NOMO-1 treated with DMSO at 0.1 percent for 48 hours (cell line): ENCODE data around the gene PDCD1.
A peak's percentile ranks its signal among the peaks of the same experiment; 100 is the strongest.

Experiments
- DNase-seq: peaks from one replicate; lab custom pipeline; 2025; ENCODE audit not compliant: unreplicated experiment; lab: John Stamatoyannopoulos, UW

The PDCD1 gene

DNA sequence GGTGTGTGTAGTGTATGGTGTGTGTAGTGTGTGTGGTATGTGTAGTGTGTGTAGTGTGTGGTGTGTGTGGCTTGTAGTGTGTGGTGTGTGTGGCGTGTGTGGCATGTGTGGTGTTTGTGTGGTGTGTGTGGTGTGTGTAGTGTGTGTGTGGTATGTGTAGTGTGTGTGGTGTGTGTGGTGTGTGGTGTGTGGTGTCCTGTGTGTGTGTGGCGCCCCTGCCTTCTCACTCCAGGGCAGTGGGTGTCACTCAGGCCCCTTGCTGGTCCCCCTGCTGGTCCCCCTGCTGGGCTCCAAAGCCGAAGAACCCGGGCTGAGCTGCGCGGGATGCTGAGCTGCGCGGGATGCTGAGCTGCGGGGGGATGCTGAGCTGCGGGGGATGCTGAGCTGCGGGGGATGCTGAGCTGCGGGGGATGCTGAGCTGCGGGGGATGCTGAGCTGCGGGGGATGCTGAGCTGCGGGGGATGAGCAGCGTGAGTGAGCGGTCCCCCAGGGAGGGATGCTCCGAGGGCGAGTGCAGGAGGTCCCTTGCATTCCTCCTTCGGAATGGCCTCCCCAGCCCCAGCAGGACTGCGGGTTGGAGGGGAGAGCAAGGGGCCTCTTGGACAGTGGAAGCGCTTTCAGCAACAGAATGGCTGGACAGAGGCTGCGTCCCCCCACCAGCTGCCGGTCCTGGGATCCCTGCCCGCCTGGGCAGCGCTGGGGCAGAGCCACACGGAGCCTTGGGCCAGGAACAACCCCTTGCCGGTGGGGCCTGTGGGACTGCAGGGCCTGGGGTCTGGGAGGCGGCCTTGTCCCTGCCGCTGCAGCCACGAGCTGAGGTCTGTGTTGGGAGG is 7.5 kb upstream of the PDCD1 start:
- DNase-seq = peak; percentile 34

DNA sequence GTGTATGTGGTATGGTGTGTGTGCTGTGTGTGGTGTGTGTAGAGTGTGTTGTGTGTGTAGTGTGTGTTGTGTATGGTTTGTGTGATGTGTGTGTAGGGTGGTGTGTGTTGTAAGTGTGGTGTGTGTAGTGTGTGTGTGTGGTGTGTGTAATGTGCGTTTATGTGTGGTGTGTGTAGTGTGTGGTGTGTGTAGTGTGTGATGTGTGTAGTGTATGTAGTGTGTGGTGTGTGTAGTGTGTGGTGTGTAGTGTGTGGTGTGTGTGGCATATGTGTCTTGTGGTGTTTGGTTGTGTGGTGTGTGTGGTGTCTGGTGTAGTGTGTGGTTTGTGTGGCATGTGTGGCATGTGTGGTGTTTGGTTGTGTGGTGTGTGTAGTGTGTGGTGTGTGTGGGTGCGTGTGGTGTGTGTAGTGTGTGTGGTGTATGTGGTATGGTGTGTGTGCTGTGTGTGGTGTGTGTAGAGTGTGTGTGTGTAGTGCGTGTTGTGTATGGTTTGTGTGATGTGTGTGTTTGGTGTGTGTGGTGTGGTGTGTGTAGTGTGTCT is 6.8 kb upstream of the PDCD1 start:
- DNase-seq = no peak

DNA sequence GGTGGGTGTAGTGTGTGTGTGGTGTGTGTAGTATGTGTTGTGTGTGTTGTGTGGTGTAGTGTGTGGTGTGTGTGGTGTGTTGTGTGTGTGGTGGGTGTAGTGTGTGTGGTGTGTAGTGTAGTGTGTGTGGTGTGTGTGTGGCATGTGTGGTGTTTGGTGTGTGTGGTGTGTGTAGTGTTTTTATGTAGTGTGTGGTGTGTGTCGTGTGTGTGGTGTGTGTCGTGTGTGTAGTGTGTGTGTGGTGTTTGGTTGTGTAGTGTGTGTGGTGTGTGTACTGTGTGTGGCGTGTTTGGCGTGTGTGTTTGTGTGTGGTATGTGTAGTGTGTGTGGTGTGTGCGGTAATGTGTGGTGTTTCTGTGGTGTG is 6.1 kb upstream of the PDCD1 start:
- no peak for DNase-seq

DNA sequence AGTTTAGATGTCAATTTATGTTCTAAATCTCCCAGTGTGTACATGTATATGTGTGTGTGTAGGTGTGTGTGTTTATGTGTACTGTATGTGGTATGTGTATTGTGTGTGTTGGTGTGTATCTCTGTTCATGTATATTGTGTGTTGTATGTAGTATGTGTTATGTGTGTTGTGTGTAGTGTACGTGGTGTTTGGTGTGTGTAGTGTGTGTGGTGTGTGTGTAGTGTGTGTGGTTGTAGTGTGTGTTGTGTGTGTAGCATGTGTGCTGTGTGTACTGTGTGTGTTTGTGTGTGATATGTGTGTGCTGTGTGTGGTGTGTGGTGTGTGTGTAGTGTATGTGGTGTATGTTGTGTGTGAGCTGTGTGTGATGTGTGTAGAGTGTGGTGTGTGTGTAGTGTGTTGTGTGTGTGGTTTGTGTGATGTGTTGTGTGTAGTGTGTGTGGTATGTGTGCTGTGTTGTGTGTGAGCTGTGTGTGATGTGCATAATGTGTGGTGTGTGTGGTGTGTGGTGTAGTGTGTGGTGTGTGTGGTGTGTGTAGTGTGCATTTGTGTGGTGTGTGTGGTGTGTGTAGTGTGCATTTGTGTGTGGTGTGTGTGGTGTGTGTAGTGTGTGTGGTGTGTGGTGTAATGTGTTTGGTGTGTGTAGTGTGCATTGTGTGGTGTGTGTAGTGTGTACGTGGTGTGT is 5.6 kb upstream of the PDCD1 start:
- no peak for DNase-seq

DNA sequence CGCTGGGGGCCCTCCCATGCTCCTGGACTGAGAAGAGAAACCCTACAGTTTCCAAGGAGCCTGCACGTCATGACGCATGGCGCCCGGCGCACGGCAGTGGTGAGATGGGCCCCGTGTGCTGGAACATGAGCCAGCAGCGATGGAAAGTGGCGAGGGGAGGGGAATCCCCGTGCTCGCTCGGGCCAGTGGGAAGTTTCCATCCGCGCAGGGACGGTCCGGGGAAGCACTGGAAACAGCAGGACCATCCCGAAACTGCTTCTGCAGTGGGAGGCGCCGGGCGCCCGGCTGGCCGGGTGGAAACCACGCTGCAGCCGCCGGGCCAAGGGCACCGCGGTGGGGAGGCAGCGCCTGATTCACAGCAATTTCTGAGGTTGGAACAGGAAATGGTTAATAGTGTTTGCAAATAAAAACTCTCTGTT is 4.9 kb upstream of the PDCD1 start:
- DNase-seq = peak; percentile 42

DNA sequence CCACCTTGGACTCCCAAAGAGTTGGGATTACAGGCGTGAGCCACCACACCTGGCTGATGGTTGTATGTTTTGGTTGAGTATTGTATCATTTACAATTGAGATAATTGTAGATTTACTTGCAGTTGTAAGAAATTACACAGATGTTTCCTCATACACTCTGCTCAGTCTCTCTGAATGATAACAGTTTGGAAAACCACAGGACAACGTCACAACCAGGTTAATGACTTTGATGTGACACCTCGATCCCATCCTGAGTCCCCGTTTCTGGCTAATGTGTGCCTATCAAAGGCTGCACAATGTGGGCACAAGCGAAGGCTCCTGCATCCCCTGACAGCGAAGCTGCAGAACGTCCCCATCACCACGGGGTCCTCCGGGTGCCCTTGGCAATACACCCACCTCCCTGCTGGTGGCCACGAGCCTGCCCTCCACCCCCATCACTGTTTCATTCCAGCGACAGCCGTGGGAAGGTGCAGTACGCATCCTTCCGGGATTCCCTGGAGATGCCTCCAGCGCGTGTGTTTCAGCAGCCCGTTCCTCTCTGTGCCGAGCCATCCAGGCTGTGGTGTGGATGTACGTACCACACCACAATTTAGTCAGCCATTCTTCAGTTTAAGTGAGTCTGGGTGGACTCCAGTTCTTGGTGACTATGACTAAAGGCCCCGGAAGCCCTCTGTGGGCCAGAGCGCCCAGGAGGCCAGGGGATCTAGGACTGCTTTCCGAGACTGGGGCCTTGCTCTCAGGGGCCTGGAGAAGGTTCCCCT is 4.3 kb upstream of the PDCD1 start:
- no peak for DNase-seq

DNA sequence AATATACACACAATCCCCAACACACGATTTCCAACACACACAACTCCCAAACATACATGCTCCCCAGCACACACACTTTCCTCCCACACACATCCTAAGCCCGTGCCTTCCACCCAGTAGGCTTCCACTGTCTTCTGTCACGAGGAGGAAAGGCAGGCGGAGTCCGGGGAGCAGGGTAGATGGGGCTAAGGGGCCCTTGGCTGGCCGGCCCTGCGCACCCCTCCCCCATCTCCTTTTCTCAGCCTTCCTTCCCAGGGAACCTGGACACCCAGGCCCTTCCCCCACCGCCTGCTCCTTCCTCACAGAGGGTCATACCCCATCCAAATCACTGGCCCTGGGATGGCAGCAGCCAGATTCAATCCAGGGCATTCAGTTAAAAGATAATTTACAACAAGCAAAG is 3.4 kb upstream of the PDCD1 start:
- DNase-seq = no peak

DNA sequence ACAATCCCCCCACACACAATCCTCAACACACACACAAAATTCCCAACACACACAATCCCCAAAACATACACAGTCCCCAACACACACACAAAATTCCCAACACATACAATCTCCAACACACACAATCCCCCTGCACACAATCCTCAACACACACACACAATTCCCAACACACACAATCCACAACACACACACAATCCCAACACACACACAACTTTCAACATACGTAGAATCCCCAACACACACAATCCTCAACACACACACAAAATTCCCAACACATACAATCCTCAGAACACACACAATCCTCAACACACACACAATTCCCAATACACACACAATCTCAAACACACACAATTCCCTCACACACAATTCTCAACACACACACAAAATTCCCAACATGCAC is 2.6 kb upstream of the PDCD1 start:
- DNase-seq = no peak

DNA sequence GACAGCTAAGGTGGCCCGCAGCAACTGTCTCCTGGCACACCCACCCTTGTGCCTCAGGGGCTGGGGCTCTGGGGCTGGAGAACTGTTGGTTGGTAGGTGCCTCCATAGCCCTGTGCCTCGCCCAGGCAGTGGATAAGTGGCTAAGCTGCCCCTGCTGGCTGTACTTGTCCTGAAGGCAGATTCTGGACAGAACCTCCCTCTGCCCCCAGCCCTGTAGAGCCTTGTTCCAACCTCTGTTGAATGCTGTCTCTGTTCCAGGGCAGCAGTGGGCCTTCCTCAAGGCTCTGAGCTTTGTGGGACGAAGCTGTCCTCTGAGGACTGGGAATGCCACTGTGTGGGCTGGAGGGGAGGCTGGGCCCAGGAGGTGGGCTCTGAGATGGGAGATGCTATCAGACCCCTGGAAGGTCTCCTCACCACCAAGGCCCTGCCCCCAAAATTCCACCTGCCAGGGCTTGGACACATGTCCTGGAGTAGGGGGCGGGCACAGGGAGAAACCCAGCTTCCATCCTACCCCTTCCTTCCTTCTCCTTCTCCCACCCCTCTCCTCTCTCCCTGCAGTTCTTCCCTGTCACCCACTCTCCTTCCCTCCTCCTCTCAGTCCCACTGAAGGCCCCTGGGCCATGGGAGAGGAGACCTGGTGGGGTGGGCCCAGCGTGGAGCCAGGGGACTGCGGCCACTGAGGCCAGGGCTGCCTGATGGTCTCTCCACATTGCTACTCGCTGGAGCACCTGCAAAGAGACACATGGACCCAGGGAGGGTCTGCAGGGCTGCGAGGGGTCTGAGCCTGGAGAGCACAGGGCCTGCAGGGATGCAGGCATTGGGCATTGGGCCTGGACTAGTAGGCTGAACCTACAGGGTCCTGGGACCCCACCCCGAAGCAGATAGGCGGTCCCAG is 1.7 kb upstream of the PDCD1 start:
- DNase-seq = no peak

DNA sequence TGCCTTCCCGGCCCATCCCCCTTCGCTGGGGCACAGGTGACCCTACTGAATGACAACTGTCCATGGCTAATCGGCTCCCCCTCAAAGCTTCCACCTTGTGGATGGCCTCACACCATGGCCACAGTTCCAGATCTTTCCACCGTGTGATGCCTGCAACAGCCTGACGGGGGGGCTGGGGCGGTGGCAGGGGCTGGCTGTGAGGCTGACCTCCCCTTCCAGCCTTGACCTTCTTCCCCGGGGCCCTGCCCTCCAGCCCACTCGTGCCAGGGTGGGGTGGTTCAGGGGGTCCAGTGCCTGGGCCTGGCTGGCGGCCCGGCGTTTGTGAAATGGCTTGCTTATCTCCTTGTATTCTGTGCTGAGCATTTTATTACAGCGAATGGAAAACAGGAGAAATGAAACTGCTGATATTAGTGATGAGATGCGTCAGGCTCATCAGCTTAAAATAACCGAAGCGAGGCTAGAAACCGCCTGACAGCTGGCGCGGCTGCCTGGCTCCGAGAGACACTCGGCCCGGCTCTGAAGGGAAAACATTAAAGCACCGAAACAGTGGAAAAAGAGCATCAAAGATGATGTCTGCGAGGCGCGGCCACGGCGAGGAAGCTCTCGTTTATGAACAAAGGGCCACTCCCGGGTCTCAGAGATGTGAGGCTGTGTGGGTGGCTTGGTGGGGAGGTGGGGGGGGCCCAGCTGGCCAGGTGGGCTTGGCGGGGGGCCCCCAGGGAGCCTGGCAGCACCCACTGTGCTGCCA is 916 bp upstream of the PDCD1 start:
- peak; percentile 60 for DNase-seq

DNA sequence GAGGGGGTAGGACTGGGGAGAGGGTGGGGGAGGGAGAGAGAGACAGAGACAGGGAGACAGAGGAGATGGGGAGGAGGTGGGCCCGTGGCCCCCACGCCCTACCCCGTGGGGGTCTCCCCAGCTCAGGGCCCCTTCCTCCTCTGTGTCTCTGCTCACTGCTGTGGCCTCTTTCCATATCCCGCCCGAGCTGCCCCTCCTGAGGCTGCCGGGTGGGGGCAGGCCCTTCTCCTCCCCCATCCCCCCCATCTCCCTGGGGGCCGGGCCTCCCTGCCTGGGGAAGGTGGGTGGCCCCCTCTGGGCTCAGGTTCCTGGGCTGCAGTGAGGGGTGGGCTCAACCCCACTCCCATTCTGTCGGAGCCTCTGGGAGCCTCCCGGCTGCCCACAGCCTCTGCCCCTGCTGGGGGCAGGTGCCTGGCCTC is 332 bp upstream of the PDCD1 start:
- DNase-seq = no peak

DNA sequence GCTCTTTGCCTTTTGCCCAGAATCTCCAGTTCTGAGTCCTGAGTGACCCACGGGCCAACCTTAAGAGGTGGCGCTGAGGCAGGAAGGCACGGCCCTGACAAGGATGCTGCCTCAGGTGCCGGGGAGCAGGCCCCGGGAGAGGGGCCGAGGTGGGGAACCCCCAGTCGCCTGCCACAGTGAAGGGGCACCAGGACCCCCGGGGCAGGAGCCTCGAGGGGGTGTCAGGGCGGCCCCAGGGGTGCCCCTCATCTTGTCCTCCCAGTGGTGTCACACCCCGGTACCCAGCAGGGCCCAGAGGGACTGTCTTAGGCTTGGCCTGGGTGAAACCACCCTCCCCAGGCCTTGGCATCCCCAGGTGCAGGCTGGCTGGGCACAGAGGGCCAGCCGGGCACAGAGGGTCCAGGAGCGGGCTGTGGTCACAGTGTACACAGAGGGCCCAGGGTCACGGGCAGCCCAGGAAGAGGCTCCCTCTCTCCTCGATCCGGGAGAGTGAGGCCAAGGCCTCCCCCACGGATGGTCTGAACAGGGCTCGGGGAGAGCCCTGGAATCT is 1.0 kb downstream of the PDCD1 start:
- DNase-seq = no peak

DNA sequence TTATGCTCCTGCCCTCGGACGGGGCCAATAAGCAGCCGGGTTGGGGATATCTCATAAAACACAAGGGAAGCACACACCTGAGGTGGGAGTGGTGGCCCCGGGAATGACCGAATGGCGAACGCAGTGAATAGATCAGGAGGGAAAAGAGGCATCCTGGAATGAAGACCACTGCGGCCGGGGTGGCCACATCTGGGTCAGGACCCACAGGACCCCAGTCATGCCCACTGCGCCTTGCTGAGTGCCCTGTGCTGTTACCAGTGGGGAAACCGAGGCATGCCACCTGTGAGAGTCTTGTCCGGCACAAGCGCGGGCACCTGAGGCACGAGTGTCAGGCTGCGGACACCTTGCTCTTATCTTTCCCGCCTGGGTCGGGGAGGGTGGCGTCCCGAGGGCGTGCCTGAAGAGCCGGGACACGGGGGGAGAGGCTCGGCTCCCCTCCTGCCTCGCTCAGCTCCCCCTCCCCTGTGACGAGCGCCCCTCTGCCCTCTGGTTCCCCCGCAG is 1.6 kb downstream of the PDCD1 start:
- no peak for DNase-seq

DNA sequence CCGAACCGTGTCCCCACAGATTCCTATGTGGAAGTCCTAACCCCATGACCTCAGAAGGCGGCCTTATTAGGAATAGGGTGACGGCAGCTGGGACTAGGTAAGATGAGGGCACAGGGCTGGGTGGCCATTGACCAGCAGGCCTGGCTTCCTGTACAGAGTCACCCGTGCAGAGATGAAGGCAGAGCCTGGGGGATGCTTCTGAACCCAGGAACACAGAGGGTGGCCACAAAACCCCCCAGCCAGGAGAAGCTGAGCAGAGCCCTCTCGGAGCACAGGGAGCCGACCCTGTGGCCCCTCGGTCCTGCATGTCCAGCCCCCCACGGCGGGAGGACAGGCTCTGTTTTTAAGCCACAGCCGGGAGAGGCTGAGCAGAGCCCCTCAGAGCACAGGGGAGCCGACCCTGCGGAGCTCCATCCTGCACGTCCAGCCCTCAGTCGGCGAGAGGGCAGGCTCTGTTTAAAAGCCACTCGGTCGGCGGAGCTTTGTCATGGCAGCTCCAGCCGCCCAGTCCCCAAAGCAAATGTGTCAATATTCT is 2.7 kb downstream of the PDCD1 start:
- no peak for DNase-seq

DNA sequence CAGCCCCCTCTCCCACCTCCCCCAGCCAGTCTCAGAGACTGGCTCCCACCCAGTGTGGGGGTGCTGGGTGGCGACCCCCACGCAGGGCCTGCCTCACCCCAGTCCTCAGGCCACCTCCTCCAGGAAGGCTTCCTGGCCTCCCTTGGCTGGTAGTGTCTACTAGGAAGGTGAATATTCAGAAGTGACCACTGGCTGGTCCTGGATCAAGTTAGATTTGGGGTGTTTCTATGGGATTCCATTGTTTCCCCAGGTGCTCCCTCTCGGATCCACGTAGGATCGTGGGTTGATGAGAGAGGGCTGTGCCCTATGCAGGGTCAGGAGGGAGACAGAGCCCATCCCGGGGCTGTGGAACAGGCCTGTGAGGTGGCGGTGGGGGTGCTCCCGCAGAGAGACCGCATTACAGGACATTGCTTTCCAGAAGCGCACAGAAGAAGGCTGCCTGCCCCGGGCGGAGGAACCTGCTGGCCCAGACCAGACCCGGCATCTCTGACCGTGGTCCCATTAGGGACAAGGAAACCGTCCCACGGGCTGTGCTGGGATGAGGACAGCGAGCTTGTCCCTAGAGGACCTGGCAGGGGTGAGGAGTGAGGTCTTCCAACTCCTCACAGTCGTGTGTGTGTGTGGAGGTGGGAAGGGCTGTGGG is 3.3 kb downstream of the PDCD1 start:
- DNase-seq = no peak

DNA sequence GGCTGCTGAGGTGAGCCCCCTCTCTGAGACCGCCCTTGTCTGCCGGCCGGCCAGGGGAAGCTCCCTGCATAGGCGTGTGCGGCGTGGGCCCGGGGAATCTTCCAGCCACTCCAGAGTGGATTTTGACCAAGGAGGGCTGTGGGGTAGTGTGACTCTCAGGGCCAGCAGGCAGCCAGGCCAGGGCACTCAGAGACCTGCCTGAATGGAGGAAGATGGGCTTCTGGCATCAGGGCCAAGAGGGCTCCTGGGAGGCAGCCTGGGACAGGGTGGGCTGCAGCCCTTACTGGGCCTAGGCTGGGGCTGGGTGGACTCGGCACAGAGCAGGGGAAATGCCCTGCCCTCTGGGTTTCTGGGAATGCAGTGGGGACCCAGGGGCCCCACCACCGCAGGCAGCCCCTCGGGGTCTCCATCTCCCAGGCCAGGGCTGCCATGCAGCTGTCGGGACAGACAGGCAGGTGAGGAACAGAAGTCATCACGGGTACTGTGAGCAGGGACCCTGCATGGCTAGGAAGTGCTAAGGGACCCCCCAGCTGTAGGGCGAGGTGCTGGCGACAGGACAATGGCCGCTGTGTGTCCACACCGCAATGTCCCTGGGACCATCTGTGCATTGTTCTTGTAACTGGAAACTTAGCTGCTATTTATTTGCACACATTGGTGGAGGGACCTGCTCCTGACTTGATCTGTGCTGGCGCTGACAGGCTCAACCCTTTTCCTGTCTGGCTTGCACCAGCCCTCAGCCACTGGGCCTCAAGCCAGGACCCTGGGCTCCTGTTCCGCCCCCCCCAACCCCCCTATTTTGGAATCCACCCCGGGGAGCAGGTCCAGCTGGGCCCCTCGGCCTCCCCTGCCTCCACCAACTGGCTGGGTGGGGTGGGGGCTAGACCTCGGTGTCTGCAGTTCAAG is 4.1 kb downstream of the PDCD1 start:
- no peak for DNase-seq

DNA sequence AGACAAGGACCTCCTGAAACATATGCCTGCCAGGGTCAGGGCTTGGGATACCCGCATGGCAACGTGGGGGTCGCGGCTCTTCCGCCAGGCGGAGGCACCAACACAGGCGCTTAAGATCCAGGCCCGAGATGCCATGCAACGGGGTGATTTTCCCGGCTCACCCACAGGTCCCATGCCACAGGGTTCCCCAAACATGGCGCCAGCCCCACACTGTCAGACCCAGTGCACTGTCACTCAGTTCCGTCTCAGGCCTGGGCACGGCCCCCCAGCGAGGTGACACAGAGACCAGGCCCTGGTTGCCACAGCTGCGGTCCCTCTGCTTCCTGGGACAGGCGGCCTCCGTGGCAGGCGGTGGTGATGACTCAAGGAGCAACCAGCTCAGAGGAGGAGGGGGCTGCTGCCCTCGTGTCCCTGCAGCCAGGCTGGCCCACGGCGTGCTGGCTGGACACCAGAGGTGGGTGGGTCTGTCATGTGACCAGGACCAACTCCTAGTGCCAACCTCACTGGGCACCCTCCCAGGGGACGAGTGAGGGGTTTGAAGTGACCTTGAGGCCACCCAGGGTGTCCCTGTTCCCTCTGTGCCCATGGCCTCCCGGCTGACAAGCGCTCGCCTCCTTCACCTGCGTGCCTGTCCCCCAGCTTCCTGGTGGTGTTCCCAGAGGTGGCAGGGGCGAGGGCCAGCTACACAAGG is 4.9 kb downstream of the PDCD1 start:
- DNase-seq = no peak
